K562 (cell line): ENCODE results near the gene ZCCHC14. TPM values are rescaled to one million over a fixed set of nuclear protein-coding genes. Genes with fewer than 3 reads are reported as not detected.
A peak's percentile ranks its signal among the peaks of the same experiment; 100 is the strongest.

Source experiments
- BRF1 ChIP-seq: IDR thresholded peaks from 3 replicates; pipeline ENCODE4 v1.6.1; 2011; ENCODE audit warnings: borderline replicate concordance, mild to moderate bottlenecking; ENCODE audit not compliant: insufficient read length; ENCODE audit errors: extremely low read depth
- CBFA2T3 ChIP-seq: fragments of 450-650 bp; IDR thresholded peaks from 2 replicates; pipeline ENCODE4 v1.6.1; 2017
- CBX1 ChIP-seq: sonication (generic); IDR thresholded peaks from 2 replicates; pipeline ENCODE4 v1.6.1; 2016; ENCODE audit warnings: antibody characterized with exemption, low read depth, mild to moderate bottlenecking
- CBX2 ChIP-seq: fragments of 200-600 bp; sonication (generic); IDR thresholded peaks from one replicate; pipeline ENCODE4 v1.6.1; 2012; ENCODE audit warnings: mild to moderate bottlenecking, low read length, inconsistent platforms; ENCODE audit not compliant: insufficient read depth, poor library complexity, severe bottlenecking
- CCAR2 ChIP-seq: fragments of 200-400 bp; formaldehyde crosslinking; IDR thresholded peaks from 2 replicates; pipeline ENCODE4 v1.6.1; 2017; ENCODE audit warnings: mild to moderate bottlenecking, low read depth, low read length
- ETV5 ChIP-seq: sonication (generic); formaldehyde crosslinking; IDR thresholded peaks from 2 replicates; pipeline ENCODE4 v1.4.0; 2020; ENCODE audit warnings: low read depth, mild to moderate bottlenecking, missing genetic modification reagents
- MAFF ChIP-seq: IDR thresholded peaks from 2 replicates; pipeline ENCODE4 v1.6.1; 2012; ENCODE audit warnings: low read length, improper control_type of control experiment
- MCM2 ChIP-seq: fragments of 450-650 bp; IDR thresholded peaks from 2 replicates; pipeline ENCODE4 v1.6.1; 2017; ENCODE audit warnings: low read depth, mild to moderate bottlenecking
- MEF2D ChIP-seq: conservative IDR thresholded peaks from 2 replicates; pipeline ENCODE4 v1.6.1; 2016; ENCODE audit warnings: low read depth, missing genetic modification characterization, missing compliant biosample characterization
- NCOA4 ChIP-seq: fragments of 450-650 bp; IDR thresholded peaks from 2 replicates; pipeline ENCODE4 v1.6.1; 2018; ENCODE audit warnings: mild to moderate bottlenecking; ENCODE audit not compliant: partially characterized antibody
- NKRF ChIP-seq: fragments of 450-650 bp; IDR thresholded peaks from 2 replicates; pipeline ENCODE4 v1.6.1; 2016; ENCODE audit warnings: borderline replicate concordance
- PKNOX1 ChIP-seq: fragments of 450-650 bp; IDR thresholded peaks from 2 replicates; pipeline ENCODE4 v1.6.1; 2016
- PPARD ChIP-seq: fragments of 250-450 bp; sonication (Bioruptor Pico); IDR thresholded peaks from 2 replicates; pipeline ENCODE4 v1.8.0; 2022; ENCODE audit warnings: inconsistent platforms, mild to moderate bottlenecking, moderate library complexity
- SAP30 ChIP-seq: fragments of 200-600 bp; sonication (generic); IDR thresholded peaks from 2 replicates; pipeline ENCODE4 v1.6.1; 2012; ENCODE audit warnings: borderline replicate concordance, low read depth, mild to moderate bottlenecking, moderate library complexity, low read length, control low read depth, inconsistent platforms; ENCODE audit not compliant: insufficient read depth, poor library complexity, severe bottlenecking
- SMARCA4 ChIP-seq: fragments of 450-650 bp; IDR thresholded peaks from 2 replicates; pipeline ENCODE4 v1.6.1; 2016
- SMARCA5 ChIP-seq: fragments of 450-650 bp; IDR thresholded peaks from 2 replicates; pipeline ENCODE4 v1.6.1; 2016
- SNIP1 ChIP-seq: fragments of 450-650 bp; IDR thresholded peaks from 2 replicates; pipeline ENCODE4 v1.7.1; 2017; ENCODE audit warnings: low read depth, mild to moderate bottlenecking
- TAF15 ChIP-seq: fragments of 200-400 bp; formaldehyde crosslinking; IDR thresholded peaks from 2 replicates; pipeline ENCODE4 v1.6.1; 2017; ENCODE audit warnings: mild to moderate bottlenecking, low read depth, low read length, moderate library complexity
- TAF7 ChIP-seq: fragments of 450-650 bp; IDR thresholded peaks from 2 replicates; pipeline ENCODE4 v1.6.1; 2016; ENCODE audit warnings: missing genetic modification characterization, missing compliant biosample characterization
- TAL1 ChIP-seq: fragments of 450-650 bp; IDR thresholded peaks from 2 replicates; pipeline ENCODE4 v1.6.1; 2016; ENCODE audit warnings: mild to moderate bottlenecking
- ZMIZ1 ChIP-seq, 2 experiments: fragments of 150-350 bp in 1 of 2; IDR thresholded peaks; 2 replicates each; pipeline ENCODE4 v1.6.1; 2012 to 2016; ENCODE audit warnings: low read depth in 2 of 2, low read length in 2 of 2, mild to moderate bottlenecking in 1 of 2, moderate library complexity in 1 of 2
- ZNF57 ChIP-seq: fragments of 450-650 bp; formaldehyde crosslinking; IDR thresholded peaks from 2 replicates; pipeline ENCODE4 v1.4.0; 2020; ENCODE audit warnings: mild to moderate bottlenecking, moderate library complexity
- ZNF780A ChIP-seq: fragments of 250-450 bp; sonication (Bioruptor Pico); IDR thresholded peaks from 2 replicates; pipeline ENCODE4 v1.5.0; 2021; ENCODE audit warnings: mild to moderate bottlenecking
- polyA plus RNA-seq, 8 experiments: library from polyadenylated mRNA; depleted of rRNA in 4 of 8; stranded (reverse) in 5 of 8; unstranded in 3 of 8; fragments of >200 nt; fragmentation: Nextera tagmentation in 2 of 8; fragmentation: Illumina TruSeq in 1 of 8; extraction: Ambion mirVana in 2 of 8; extraction: Trizol in 1 of 8; gene quantifications; 2 replicates each; pipeline versions ENCODE4 v1.2.1 to v1.2.3, GENCODE V29; 2011 to 2014; ENCODE audit warnings: inconsistent platforms in 1 of 8, missing spikeins in 1 of 8
- total RNA-seq, 7 experiments: library from RNA; depleted of rRNA in 6 of 7; stranded (reverse); fragments of >200 nt in 6 of 7; fragmentation: Illumina TruSeq in 2 of 7; extraction: Trizol in 2 of 7; gene quantifications; 2 replicates each; pipeline versions ENCODE4 v1.2.1 to v1.2.3, GENCODE V29; 2011 to 2021; ENCODE audit warnings: low replicate concordance in 1 of 7

ZCCHC14 gene
- total and polyA plus RNA-seq, 9 of the 15 experiments (the other 6 are each of a cell fraction or from before 2014, with no cell fraction given): 1.5 to 12.4 (median 2.9) TPM

- TF ChIP-seq NKRF: no peak
- no peak for TF ChIP-seq MEF2D (tag)
- peak; percentile 79 for TF ChIP-seq PKNOX1
- no peak for TF ChIP-seq PPARD (CRISPR knock-in tag)
- peak; percentile 11; the same call in 1 of the 2 replicates for TF ChIP-seq ETV5 (CRISPR knock-in tag)
- TF ChIP-seq BRF1: no peak
- no peak for TF ChIP-seq TAF15
- no peak for TF ChIP-seq SMARCA5
- TF ChIP-seq CBX2: no peak
- TF ChIP-seq SNIP1: no peak
- TF ChIP-seq NCOA4: no peak
- no peak for TF ChIP-seq MCM2
- TF ChIP-seq CBFA2T3: no peak
- TF ChIP-seq ZMIZ1 (IDR thresholded peaks at IDR 0.05; ENCODE audit: low read depth in 2 of 2, low read length in 2 of 2): no peak; a peak in 1 of 4 replicates
- TF ChIP-seq CBX1: no peak; the same call in 1 of the 2 replicates
- no peak for TF ChIP-seq TAF7 (tag)
- TF ChIP-seq SAP30: peak; percentile 80
- TF ChIP-seq ZNF780A: no peak
- no peak for TF ChIP-seq MAFF
- no peak for TF ChIP-seq ZNF57 (CRISPR knock-in tag)
- no peak for TF ChIP-seq CCAR2
- no peak for TF ChIP-seq SMARCA4
- TF ChIP-seq TAL1: no peak
Measured at GRCh38 chr16:87391950-87392820, 100.6 kb downstream of the ZCCHC14 start, which contains the start of gene MAP1LC3B (continued).
